Upper lobe of left lung (tissue), 6 donors: ENCODE measurements around the gene GPR15LG. TPM values are rescaled to one million over a fixed set of nuclear protein-coding genes. Genes with fewer than 3 reads are reported as not detected.
"Not testable (repeated sequence)": the region's sequence is repeated elsewhere in the genome, so short reads cannot be mapped to it uniquely, and the experiment has no call there.

Experiments used
- ATAC-seq, 2 donors: fragments of 200-7000 bp; cut with Tn5 transposase; one replicate each; pipeline ENCODE4 v1.9.1; 2022; ENCODE audit warnings: mild to moderate bottlenecking in 2 of 2, moderate library complexity in 2 of 2; ENCODE audit not compliant: low FRiP score in 2 of 2
- DNase-seq, 2 donors: peaks; one replicate each; pipeline ENCODE4 v3.0.0-alpha.2; 2019 to 2020
- H3K27ac ChIP-seq, 4 donors: fragments of 200-600 bp; sonication (generic); one replicate each; pipeline ENCODE4 v1.5.1; 2016 to 2019
- H3K27me3 ChIP-seq, 4 donors: fragments of 200-600 bp; sonication (generic); one replicate each; pipeline ENCODE4 v1.5.1; 2017 to 2019
- H3K36me3 ChIP-seq, 4 donors: fragments of 200-600 bp; sonication (generic); one replicate each; pipeline ENCODE4 v1.5.1; 2016 to 2019
- H3K4me1 ChIP-seq, 4 donors: fragments of 200-600 bp; sonication (generic); one replicate each; pipeline ENCODE4 v1.5.1; 2018 to 2019
- H3K4me3 ChIP-seq, 4 donors: fragments of 200-600 bp; sonication (generic); one replicate each; pipeline ENCODE4 v1.5.1; 2017 to 2019; ENCODE audit warnings: mild to moderate bottlenecking in 2 of 4, moderate library complexity in 1 of 4
- H3K9me3 ChIP-seq, 4 donors: fragments of 200-600 bp; sonication (generic); one replicate each; pipeline ENCODE4 v1.5.1; 2018 to 2019
- EP300 ChIP-seq, 4 donors: sonication (generic); formaldehyde crosslinking; IDR thresholded peaks; one replicate each; pipeline ENCODE4 v1.5.1; 2017; ENCODE audit warnings: antibody characterized with exemption in 4 of 4, control low read depth in 2 of 4
- POLR2A ChIP-seq, 4 donors: fragments of 450-650 bp; IDR thresholded peaks; one replicate each; pipeline ENCODE4 v1.5.1; 2016 to 2017; ENCODE audit warnings: antibody characterized with exemption in 4 of 4, mild to moderate bottlenecking in 2 of 4
- POLR2AphosphoS5 ChIP-seq, 2 donors: sonication (generic); formaldehyde crosslinking; IDR thresholded peaks; one replicate each; pipeline ENCODE4 v1.5.1; 2017; ENCODE audit warnings: antibody characterized with exemption in 2 of 2
- WGBS, 2 donors: methylation state at CpG; one replicate each; pipeline ENCODE4 v1.1.5; 2017 to 2018; 5-methylcytosine and 5-hydroxymethylcytosine counted together
- total RNA-seq, 6 donors: library from RNA; depleted of rRNA in 4 of 6; stranded (reverse); fragments of >200 nt in 4 of 6; gene quantifications; one replicate each; pipeline versions ENCODE4 v1.1.0 to v1.2.1, GENCODE V29; 2016 to 2021
- TF ChIP-seq, protein P1 (sequence below), 6 experiments: fragments of 450-650 bp in 4 of 6; fragments of 200-600 bp in 2 of 6; sonication (generic) in 2 of 6; IDR thresholded peaks; one replicate each; pipeline ENCODE4 v1.5.1; 2016 to 2019; ENCODE audit warnings: antibody characterized with exemption in 6 of 6
- donor health status: DM: no; HTN: no; CAD: no; lungs with moderate emphysema.
- donor health status: DM: no; HTN: yes; CAD: no; lungs with severe emphysema.

GPR15LG gene
- total RNA-seq, 6 donors from 2014 or later = 0.37 TPM; not detected in 5

GRCh38 chr10:84177541-84178141 lies 4.0 kb downstream of the GPR15LG start:
- no peaks in the 10 kb centered on the region for H3K36me3 ChIP-seq
- no peak overlapping the region for H3K4me3 ChIP-seq
- DNase-seq (peak in 1 of 2 donors; percentile 40), ATAC-seq (peak in 1 of 2 donors; percentile 58)
- WGBS, 2 donors = 68 to 74% methylated on average over 6 to 8 of the region's 8 CpGs
- H3K9me3 ChIP-seq = no peaks in the 10 kb centered on the region
- peak overlapping the region in 1 of 4 donors; percentile 13 for H3K27ac ChIP-seq
- H3K27me3 ChIP-seq = no peaks in the 10 kb centered on the region
- no peaks in the 10 kb centered on the region for H3K4me1 ChIP-seq
- TF ChIP-seq EP300 (IDR thresholded peaks at IDR 0.05) = no peak
- TF ChIP-seq, protein P1, sequence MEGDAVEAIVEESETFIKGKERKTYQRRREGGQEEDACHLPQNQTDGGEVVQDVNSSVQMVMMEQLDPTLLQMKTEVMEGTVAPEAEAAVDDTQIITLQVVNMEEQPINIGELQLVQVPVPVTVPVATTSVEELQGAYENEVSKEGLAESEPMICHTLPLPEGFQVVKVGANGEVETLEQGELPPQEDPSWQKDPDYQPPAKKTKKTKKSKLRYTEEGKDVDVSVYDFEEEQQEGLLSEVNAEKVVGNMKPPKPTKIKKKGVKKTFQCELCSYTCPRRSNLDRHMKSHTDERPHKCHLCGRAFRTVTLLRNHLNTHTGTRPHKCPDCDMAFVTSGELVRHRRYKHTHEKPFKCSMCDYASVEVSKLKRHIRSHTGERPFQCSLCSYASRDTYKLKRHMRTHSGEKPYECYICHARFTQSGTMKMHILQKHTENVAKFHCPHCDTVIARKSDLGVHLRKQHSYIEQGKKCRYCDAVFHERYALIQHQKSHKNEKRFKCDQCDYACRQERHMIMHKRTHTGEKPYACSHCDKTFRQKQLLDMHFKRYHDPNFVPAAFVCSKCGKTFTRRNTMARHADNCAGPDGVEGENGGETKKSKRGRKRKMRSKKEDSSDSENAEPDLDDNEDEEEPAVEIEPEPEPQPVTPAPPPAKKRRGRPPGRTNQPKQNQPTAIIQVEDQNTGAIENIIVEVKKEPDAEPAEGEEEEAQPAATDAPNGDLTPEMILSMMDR (IDR thresholded peaks at IDR 0.05) = no peak
- TF ChIP-seq POLR2AphosphoS5 (IDR thresholded peaks at IDR 0.05) = no peak
- TF ChIP-seq POLR2A (IDR thresholded peaks at IDR 0.05) = no peak

- TF ChIP-seq, protein P1 (IDR thresholded peaks at IDR 0.05) = no peak
- TF ChIP-seq EP300 (IDR thresholded peaks at IDR 0.05) = no peak
- no peak for TF ChIP-seq POLR2A (IDR thresholded peaks at IDR 0.05)
- no peak for TF ChIP-seq POLR2AphosphoS5 (IDR thresholded peaks at IDR 0.05)
- H3K4me1 ChIP-seq = no peaks in the 10 kb centered on the region
- H3K36me3 ChIP-seq = no peaks in the 10 kb centered on the region
- H3K27ac ChIP-seq = no peak overlapping the region
- no peaks in the 10 kb centered on the region for H3K9me3 ChIP-seq
- no peak for ATAC-seq
- WGBS, 2 donors = 94 to 98% methylated on average over 3 of the region's 3 CpGs
- no peaks in the 10 kb centered on the region for H3K27me3 ChIP-seq
- no peak for DNase-seq
- H3K4me3 ChIP-seq = no peak overlapping the region
Measured at GRCh38 chr10:84178160-84178609, 4.6 kb downstream of the GPR15LG start.

DNA sequence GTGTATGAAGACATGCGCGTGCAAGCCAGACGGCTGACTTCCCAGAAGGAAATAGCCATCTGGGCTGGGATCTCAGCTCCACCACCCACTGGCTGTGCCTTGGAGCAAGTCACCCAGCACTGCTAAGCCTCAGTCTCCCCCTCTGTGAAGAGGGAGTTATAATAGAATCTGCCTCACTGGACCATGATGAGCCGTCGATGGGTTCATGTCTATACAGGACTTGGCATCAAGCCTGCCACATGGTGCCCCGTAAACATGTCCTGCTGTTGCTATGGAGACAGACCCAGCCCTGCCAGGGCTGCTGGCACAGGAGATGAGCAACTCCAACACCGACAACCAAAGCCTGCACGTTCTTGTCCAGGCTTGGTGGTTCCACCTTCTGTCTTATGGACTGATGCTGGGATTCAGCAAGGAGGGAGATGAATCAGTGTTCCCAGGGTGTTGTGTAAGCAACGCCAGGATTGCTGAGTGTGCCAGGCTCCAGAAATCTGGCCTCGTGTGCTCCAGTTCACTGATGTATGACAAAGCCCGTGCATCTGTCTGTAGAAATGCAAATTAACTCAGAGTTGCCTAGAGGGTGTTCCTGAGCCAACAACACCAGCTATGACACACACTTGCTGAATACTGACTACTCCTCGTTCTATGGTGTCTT lies 5.6 kb downstream of the GPR15LG start:
- peak in 1 of 2 donors; percentile 34 for ATAC-seq
- 66 to 83% methylated on average over 5 to 12 of the region's 12 CpGs for WGBS, 2 donors

DNA sequence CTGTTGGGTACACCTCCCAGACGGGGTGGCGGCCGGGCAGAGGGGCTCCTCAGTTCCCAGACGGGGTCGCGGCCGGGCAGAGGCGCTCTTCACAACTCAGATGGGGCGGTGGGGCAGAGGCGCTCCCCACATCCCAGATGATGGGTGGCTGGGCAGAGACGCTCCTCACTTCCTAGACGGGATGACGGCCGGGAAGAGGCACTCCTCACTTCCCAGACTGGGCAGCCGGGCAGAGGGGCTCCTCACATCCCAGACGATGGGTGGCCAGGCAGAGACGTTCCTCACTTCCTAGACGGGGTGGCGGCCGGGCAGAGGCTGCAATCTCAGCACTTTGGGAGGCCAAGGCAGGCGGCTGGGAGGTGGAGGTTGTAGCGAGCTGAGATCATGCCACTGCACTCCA lies 6.8 kb downstream of the GPR15LG start:
- H3K36me3 ChIP-seq, H3K9me3 ChIP-seq, H3K27me3 ChIP-seq, H3K27ac ChIP-seq, H3K4me3 ChIP-seq, ATAC-seq, H3K4me1 ChIP-seq: not testable (repeated sequence)
- peak in 1 of 2 donors; percentile 73 for DNase-seq
- WGBS, 2 donors = 90 to 93% methylated on average over 6 to 17 of the region's 22 CpGs

More for the DNA sequence above, 5.6 kb downstream of the GPR15LG start:
- H3K27me3 ChIP-seq = no peaks in the 10 kb centered on the region
- H3K36me3 ChIP-seq = no peaks in the 10 kb centered on the region
- H3K9me3 ChIP-seq = no peaks in the 10 kb centered on the region
- no peak overlapping the region for H3K27ac ChIP-seq
- H3K4me1 ChIP-seq = no peaks in the 10 kb centered on the region
- no peak for DNase-seq
- H3K4me3 ChIP-seq = no peak overlapping the region
- TF ChIP-seq, protein P1 (IDR thresholded peaks at IDR 0.05) = no peak
- TF ChIP-seq EP300 (IDR thresholded peaks at IDR 0.05) = no peak
- TF ChIP-seq POLR2AphosphoS5 (IDR thresholded peaks at IDR 0.05) = no peak
- TF ChIP-seq POLR2A (IDR thresholded peaks at IDR 0.05) = no peak

DNA sequence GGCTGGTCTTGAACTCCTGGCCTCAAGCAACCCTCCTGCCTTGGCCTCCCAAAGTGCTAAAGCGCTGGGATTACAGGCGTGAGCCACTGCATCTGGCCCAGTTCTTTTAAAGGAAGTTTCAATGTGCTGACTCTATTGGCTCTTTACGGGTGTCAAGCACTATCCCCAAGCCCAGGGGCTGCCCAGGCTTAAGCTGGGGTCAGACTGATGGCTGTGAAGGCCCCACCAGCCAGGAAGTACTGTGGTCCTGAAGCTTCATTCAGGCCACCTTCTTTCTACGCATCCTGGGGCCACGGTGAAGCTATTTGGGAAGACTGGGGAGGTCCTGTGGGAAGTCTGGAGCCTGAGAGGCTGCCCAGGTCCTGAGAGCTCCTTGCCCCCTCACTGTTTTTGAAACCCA lies 8.0 kb downstream of the GPR15LG start:
- H3K36me3 ChIP-seq = no peaks in the 10 kb centered on the region
- H3K27ac ChIP-seq = no peak overlapping the region
- no peak overlapping the region for H3K4me3 ChIP-seq
- H3K4me1 ChIP-seq = no peaks in the 10 kb centered on the region
- no peaks in the 10 kb centered on the region for H3K9me3 ChIP-seq
- WGBS, 2 donors = 90 to 92% methylated on average over 3 of the region's 5 CpGs
- ATAC-seq (no peak), DNase-seq (no peak)
- TF ChIP-seq, protein P1 (IDR thresholded peaks at IDR 0.05) = no peak
- TF ChIP-seq EP300 (IDR thresholded peaks at IDR 0.05) (no peak), POLR2A (IDR thresholded peaks at IDR 0.05) (no peak), POLR2AphosphoS5 (IDR thresholded peaks at IDR 0.05) (no peak)
- no peaks in the 10 kb centered on the region for H3K27me3 ChIP-seq
